Measurements from ENCODE around the gene TTC12.

- TF ChIP-seq CTCF (IDR thresholded peaks at IDR 0.05), result no peak
- TF ChIP-seq POLR2A (IDR thresholded peaks at IDR 0.05), result no peak
Measured at GRCh38 chr11:113408887-113409286, 94.5 kb downstream of the TTC12 start.
